Fibroblast of lung (primary cell): ENCODE results near the gene STARD10. TPM values are rescaled to one million over a fixed set of nuclear protein-coding genes. Genes with fewer than 3 reads are reported as not detected.

Experiments
- DNase-seq, 2 donors: peaks; one replicate each; pipeline versions ENCODE4 v3.0.0 to v3.0.0-alpha.2; 2010; ENCODE audit warnings: low read depth in 2 of 2
- H2AFZ ChIP-seq: 2 replicates; pipeline ENCODE4 v1.5.1; 2012; ENCODE audit warnings: low read length, control low read depth, inconsistent platforms
- H3K27ac ChIP-seq: 2 replicates; pipeline ENCODE4 v1.5.1; 2011; ENCODE audit warnings: low read length, control low read depth; ENCODE audit not compliant: insufficient read depth
- H3K27me3 ChIP-seq: 2 replicates; pipeline ENCODE4 v1.5.1; 2011; ENCODE audit warnings: mild to moderate bottlenecking, low read length; ENCODE audit not compliant: control insufficient read depth, insufficient read depth
- H3K36me3 ChIP-seq: 2 replicates; pipeline ENCODE4 v1.5.1; 2011; ENCODE audit warnings: low read length; ENCODE audit not compliant: control insufficient read depth, insufficient read depth
- H3K4me1 ChIP-seq: 2 replicates; pipeline ENCODE4 v1.5.1; 2011; ENCODE audit warnings: low read length; ENCODE audit not compliant: control insufficient read depth, insufficient read depth; ENCODE audit errors: extremely low read depth
- H3K4me2 ChIP-seq: 2 replicates; pipeline ENCODE4 v1.5.1; 2011; ENCODE audit warnings: low read length, control low read depth; ENCODE audit not compliant: insufficient read depth; ENCODE audit errors: extremely low read depth
- H3K4me3 ChIP-seq, 4 experiments: fragments of 200-600 bp in 1 of 4; sonication (generic) in 1 of 4; replicated peaks in 1 of 4; 2 replicates each; pipeline ENCODE4 v1.5.1; 2011 to 2016; ENCODE audit warnings: low read length in 4 of 4, low read depth in 3 of 4, mild to moderate bottlenecking in 3 of 4, control low read depth in 2 of 4, inconsistent platforms in 1 of 4, mixed read lengths in 1 of 4; ENCODE audit not compliant: insufficient read depth in 1 of 4; ENCODE audit errors: control extremely low read depth in 1 of 4
- H3K79me2 ChIP-seq: 2 replicates; pipeline ENCODE4 v1.5.1; 2012; ENCODE audit warnings: mild to moderate bottlenecking, low read length, inconsistent platforms; ENCODE audit not compliant: control insufficient read depth, insufficient read depth
- H3K9ac ChIP-seq: 2 replicates; pipeline ENCODE4 v1.5.1; 2011; ENCODE audit warnings: mild to moderate bottlenecking, low read length, control low read depth; ENCODE audit not compliant: insufficient read depth
- H3K9me3 ChIP-seq: 2 replicates; pipeline ENCODE4 v1.5.1; 2012; ENCODE audit warnings: low read depth, low read length; ENCODE audit not compliant: control insufficient read depth, insufficient read depth
- H4K20me1 ChIP-seq: 2 replicates; pipeline ENCODE4 v1.5.1; 2011; ENCODE audit warnings: low read length; ENCODE audit not compliant: control insufficient read depth, insufficient read depth; ENCODE audit errors: extremely low read depth
- CTCF ChIP-seq, 2 donors: IDR thresholded peaks in 1 of 2; conservative IDR thresholded peaks in 1 of 2; 1 replicate in 1 of 2; 2 replicates in 1 of 2; pipeline ENCODE4 v1.5.1; 2011 to 2012; ENCODE audit warnings: low read length in 2 of 2, control low read depth in 1 of 2, inconsistent platforms in 1 of 2, low read depth in 1 of 2, mild to moderate bottlenecking in 1 of 2
- EZH2 ChIP-seq: IDR thresholded peaks from 2 replicates; pipeline ENCODE4 v1.5.1; 2012; ENCODE audit warnings: low read length, control low read depth, mild to moderate bottlenecking; ENCODE audit errors: missing control alignments
- polyA plus RNA-seq, 2 donors: library from polyadenylated mRNA; depleted of rRNA in 1 of 2; stranded (reverse) in 1 of 2; unstranded in 1 of 2; fragments of >200 nt; gene quantifications; 2 replicates each; pipeline ENCODE4 v1.2.1, GENCODE V29; 2011 to 2012; ENCODE audit warnings: missing spikeins in 1 of 2
- total RNA-seq: library from RNA; depleted of rRNA; stranded (reverse); fragments of >200 nt; gene quantifications from 2 replicates; pipeline ENCODE4 v1.2.1, GENCODE V29; 2014

Gene STARD10
- total and polyA plus RNA-seq, 2 donors (not counting 1 experiment from before 2014, with no cell fraction given) = 20.7 to 32.0 TPM

- peak in 1 of 2 donors; percentile 29 for DNase-seq
- no peak for TF ChIP-seq EZH2
- no peak for TF ChIP-seq CTCF (conservative IDR thresholded peaks at IDR 0.05 in 1 of 2, IDR thresholded peaks at IDR 0.05 in 1 of 2; ENCODE audit: low read depth in 1 of 2, low read length in 2 of 2)
- peak overlapping the region; percentile 96 for H3K27ac ChIP-seq
- peaks cover 17% of the 10 kb centered on the region for H3K4me1 ChIP-seq
- H3K4me2 ChIP-seq = peak overlapping the region; percentile 98
- H3K9ac ChIP-seq = peak overlapping the region; percentile 93
- H3K79me2 ChIP-seq = peaks cover 14% of the 10 kb centered on the region
- H3K36me3 ChIP-seq = no peaks in the 10 kb centered on the region
- peak overlapping the region; percentile 98 for H2AFZ ChIP-seq
- H3K27me3 ChIP-seq = no peaks in the 10 kb centered on the region
- H3K4me3 ChIP-seq = peak overlapping the region; percentile 61 to 97 (median 89)
- no peaks in the 10 kb centered on the region for H3K9me3 ChIP-seq
- H4K20me1 ChIP-seq = no peaks in the 10 kb centered on the region
Measured at GRCh38 chr11:72815110-72815618, 21.3 kb upstream of the STARD10 start.

GRCh38 chr11:72814286-72815109, 20.7 kb upstream of the STARD10 start, which contains the start of gene ATG16L2:
TSS of gene ATG16L2 (plus strand) at chr11:72814411. CDS start at chr11:72814446, 35 bp downstream.
- no peak for TF ChIP-seq EZH2
- TF ChIP-seq CTCF (conservative IDR thresholded peaks at IDR 0.05 in 1 of 2, IDR thresholded peaks at IDR 0.05 in 1 of 2; ENCODE audit: low read depth in 1 of 2, low read length in 2 of 2) = peak in 1 of 2 donors; percentile 4
- Histone ChIP-seq H3K9ac (peak within 1 kb of the TSS; percentile 93), H3K9me3 (no peaks in the 10 kb centered on the region), H3K79me2 (peaks cover 14% of the 10 kb centered on the region), H3K4me2 (peak within 1 kb of the TSS; percentile 98), H3K4me1 (peaks cover 17% of the 10 kb centered on the region), H2AFZ (peak within 1 kb of the TSS; percentile 98), H3K36me3 (no peaks in the 10 kb centered on the region), H4K20me1 (no peaks in the 10 kb centered on the region), H3K27me3 (no peaks in the 10 kb centered on the region), H3K4me3 (peak within 1 kb of the TSS; percentile 62 to 97 (median 89)), H3K27ac (peak within 1 kb of the TSS; percentile 96)
- DNase-seq = peak; percentile 82

- H3K27ac ChIP-seq = peak overlapping the region; percentile 96
- H3K9ac ChIP-seq = peak overlapping the region; percentile 93
- peak in 1 of 2 donors; percentile 80 for DNase-seq
- H3K27me3 ChIP-seq = no peaks in the 10 kb centered on the region
- H3K4me3 ChIP-seq = peak overlapping the region; percentile 62 to 97 (median 89)
- H3K4me2 ChIP-seq = peak overlapping the region; percentile 88
- H3K4me1 ChIP-seq = peaks cover 17% of the 10 kb centered on the region
- TF ChIP-seq CTCF (conservative IDR thresholded peaks at IDR 0.05 in 1 of 2, IDR thresholded peaks at IDR 0.05 in 1 of 2; ENCODE audit: low read depth in 1 of 2, low read length in 2 of 2) = no peak
- TF ChIP-seq EZH2 = no peak
- no peaks in the 10 kb centered on the region for H3K36me3 ChIP-seq
- H3K9me3 ChIP-seq = no peaks in the 10 kb centered on the region
- peak overlapping the region; percentile 65 for H2AFZ ChIP-seq
- H3K79me2 ChIP-seq = peaks cover 14% of the 10 kb centered on the region
- H4K20me1 ChIP-seq = no peaks in the 10 kb centered on the region
Measured at GRCh38 chr11:72813740-72814285, 20.0 kb upstream of the STARD10 start.
